Type B pancreatic cell (in vitro differentiated cells): Measurements from ENCODE around the gene FLNB. TPM values are rescaled to one million over a fixed set of nuclear protein-coding genes. Genes with fewer than 3 reads are reported as not detected.

Experiments used
- DNase-seq: peaks from one replicate; pipeline ENCODE4 v3.0.0; 2021; ENCODE audit warnings: mixed read lengths; ENCODE audit not compliant: unreplicated experiment; ENCODE audit errors: extremely low spot score
- H3K27ac Mint-ChIP-seq: 2 replicates; pipeline ENCODE4 v1.8.0; 2021; ENCODE audit warnings: mild to moderate bottlenecking, mixed read lengths
- H3K27me3 Mint-ChIP-seq: 2 replicates; pipeline ENCODE4 v1.8.0; 2021; ENCODE audit warnings: mixed read lengths
- H3K36me3 Mint-ChIP-seq: 2 replicates; pipeline ENCODE4 v1.8.0; 2021; ENCODE audit warnings: mixed read lengths
- H3K4me1 Mint-ChIP-seq: one replicate; pipeline ENCODE4 v1.8.0; 2021; ENCODE audit warnings: mixed read lengths; ENCODE audit not compliant: unreplicated experiment
- H3K4me3 Mint-ChIP-seq: 2 replicates; pipeline ENCODE4 v1.8.0; 2021; ENCODE audit warnings: mild to moderate bottlenecking, mixed read lengths
- H3K9me3 Mint-ChIP-seq: 2 replicates; pipeline ENCODE4 v1.8.0; 2021; ENCODE audit warnings: mixed read lengths
- total RNA-seq: library from RNA; stranded (reverse); gene quantifications from 2 replicates; pipeline ENCODE4 v1.2.1, GENCODE V29; 2021; ENCODE audit warnings: low replicate concordance
- TF ChIP-seq, protein P1 (sequence below): fragments of 200-600 bp; sonication (generic); conservative IDR thresholded peaks from 2 replicates; pipeline ENCODE4 v1.5.0; 2021; ENCODE audit warnings: antibody characterized with exemption, mild to moderate bottlenecking

Gene FLNB
- total RNA-seq, 1 donor from 2014 or later = 204 TPM

DNA sequence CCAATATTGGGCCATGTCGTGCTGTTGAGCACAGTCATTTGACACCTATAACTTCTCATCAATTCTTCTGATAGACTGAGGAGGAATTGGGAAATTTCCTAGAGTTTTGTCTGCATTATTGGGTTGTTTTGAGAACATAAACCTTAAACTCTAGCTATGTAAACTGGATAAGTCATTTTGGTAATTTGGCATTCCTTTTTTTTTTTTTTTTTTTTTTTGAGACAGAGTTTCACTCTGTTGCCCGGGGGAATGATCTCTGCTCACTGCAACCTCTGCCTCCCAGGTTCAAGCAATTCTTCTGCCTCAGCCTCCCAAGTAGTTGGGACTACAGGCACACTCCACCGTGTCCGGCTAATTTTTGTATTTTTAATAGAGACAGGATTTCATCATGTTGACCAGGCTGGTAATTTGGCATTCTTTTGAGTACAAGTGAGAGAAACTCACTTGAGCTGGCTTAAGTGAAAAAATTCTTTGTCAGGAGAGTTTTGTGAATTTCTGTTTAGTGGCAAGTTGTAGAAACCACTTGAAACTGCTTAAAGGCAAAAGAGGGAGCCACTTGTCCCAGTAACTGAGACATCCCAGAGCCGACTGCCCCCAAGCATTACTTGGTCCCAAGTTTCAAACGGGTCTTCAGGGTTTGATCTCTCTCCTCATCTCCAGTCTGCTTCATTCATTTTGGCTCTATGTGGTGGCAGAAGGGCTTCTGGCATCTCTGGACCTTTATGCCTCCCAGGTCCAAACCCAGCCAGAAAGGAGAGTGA, 34.9 kb downstream of the FLNB start:
- H3K27me3 Mint-ChIP-seq = no peaks in the 10 kb centered on the region
- TF ChIP-seq, protein P1, sequence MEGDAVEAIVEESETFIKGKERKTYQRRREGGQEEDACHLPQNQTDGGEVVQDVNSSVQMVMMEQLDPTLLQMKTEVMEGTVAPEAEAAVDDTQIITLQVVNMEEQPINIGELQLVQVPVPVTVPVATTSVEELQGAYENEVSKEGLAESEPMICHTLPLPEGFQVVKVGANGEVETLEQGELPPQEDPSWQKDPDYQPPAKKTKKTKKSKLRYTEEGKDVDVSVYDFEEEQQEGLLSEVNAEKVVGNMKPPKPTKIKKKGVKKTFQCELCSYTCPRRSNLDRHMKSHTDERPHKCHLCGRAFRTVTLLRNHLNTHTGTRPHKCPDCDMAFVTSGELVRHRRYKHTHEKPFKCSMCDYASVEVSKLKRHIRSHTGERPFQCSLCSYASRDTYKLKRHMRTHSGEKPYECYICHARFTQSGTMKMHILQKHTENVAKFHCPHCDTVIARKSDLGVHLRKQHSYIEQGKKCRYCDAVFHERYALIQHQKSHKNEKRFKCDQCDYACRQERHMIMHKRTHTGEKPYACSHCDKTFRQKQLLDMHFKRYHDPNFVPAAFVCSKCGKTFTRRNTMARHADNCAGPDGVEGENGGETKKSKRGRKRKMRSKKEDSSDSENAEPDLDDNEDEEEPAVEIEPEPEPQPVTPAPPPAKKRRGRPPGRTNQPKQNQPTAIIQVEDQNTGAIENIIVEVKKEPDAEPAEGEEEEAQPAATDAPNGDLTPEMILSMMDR = no peak
- H3K27ac Mint-ChIP-seq = peak overlapping the region; percentile 88
- peaks cover 13% of the 10 kb centered on the region for H3K36me3 Mint-ChIP-seq
- no peak overlapping the region for H3K4me3 Mint-ChIP-seq
- DNase-seq = no peak
- peaks cover 74% of the 10 kb centered on the region for H3K4me1 Mint-ChIP-seq
- no peaks in the 10 kb centered on the region for H3K9me3 Mint-ChIP-seq

DNA sequence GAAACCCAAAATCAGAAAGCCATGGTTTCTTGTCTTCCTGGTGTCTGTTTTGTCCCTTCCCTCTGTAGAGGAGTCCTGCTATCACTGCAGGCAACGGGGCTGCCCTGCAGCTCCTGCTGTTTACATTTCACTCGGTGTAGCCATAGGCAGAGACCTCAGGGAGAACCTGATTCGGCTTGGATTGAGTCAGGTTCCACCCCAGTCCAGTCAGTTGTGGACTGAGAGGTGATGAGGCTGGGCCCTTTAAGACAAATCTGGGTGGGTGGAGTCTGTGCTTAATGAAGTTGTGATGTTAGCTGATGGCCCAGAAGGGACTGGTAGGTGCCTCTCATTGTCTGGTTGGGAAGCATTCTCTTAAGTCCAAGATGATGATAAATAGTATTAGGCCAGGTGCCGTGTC, 35.7 kb downstream of the FLNB start:
- Mint-ChIP-seq H3K4me1 (peaks cover 79% of the 10 kb centered on the region), H3K9me3 (no peaks in the 10 kb centered on the region), H3K27ac (peak overlapping the region; percentile 88), H3K27me3 (no peaks in the 10 kb centered on the region), H3K4me3 (peak overlapping the region; percentile 16), H3K36me3 (peaks cover 15% of the 10 kb centered on the region)
- TF ChIP-seq, protein P1 = no peak
- no peak for DNase-seq

DNA sequence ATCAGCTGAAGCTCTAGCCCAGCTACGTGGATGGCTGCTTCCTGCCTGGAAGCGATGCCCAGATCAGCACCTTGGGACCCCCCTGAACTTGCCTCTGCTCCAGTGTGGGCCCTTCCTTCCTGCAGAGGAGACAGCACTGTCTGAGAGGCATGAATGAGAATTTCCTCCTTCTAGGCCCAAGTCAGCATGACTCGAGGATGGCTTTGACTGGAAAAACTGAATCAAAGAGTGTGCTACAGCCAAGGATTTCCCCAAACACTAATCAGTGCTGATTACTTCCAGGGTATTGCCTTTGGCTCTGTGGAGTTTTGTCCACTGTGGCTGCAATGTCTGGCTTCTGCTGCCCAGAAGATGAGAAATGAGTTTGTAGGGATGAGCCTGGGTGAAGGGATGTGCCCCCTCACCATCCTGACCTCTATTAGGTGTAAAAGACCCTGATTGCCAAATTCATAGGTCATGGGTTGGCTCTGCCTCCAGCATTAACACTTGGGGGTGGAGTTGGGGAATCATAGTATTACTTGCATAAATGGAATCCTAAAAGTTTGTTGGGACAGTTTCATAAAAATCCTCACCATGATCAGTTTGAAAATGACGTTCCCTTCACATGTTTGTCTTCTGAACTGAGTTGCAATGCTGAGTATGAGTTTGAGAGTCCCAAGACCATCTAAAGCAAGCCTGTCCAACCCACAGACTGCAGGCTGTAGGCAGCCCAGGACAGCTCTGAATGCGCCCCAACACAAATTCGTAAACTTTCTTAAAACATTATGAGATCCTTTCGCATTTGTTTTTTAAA, 36.7 kb downstream of the FLNB start:
- Mint-ChIP-seq H3K4me3 (peak overlapping the region; percentile 47), H3K27me3 (no peaks in the 10 kb centered on the region), H3K9me3 (no peaks in the 10 kb centered on the region), H3K27ac (peak overlapping the region; percentile 69), H3K36me3 (peaks cover 15% of the 10 kb centered on the region), H3K4me1 (peaks cover 79% of the 10 kb centered on the region)
- no peak for DNase-seq
- TF ChIP-seq, protein P1 = no peak

DNA sequence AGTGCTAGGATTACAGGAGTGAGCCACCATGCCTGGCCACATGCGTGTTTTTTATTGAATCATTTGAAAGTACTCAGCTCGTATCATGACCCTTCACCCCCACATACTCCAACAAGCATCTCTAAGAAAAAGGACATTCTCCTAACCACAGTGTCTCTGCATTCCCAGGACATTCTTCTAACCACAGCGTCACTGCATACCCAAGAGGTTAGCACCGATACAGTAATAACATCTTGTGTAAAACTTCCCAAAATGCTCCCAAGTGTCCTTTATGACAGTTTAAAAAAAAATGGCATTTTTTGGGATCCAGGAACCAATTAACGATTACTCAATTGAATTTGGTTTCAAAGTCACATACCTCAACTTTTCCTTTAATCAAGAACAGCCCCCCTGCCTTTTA, 39.6 kb downstream of the FLNB start:
- Mint-ChIP-seq H3K9me3 (no peaks in the 10 kb centered on the region), H3K27ac (peak overlapping the region; percentile 95), H3K4me3 (no peak overlapping the region), H3K4me1 (peaks cover 74% of the 10 kb centered on the region), H3K27me3 (no peaks in the 10 kb centered on the region), H3K36me3 (peaks cover 13% of the 10 kb centered on the region)
- DNase-seq = no peak
- TF ChIP-seq, protein P1 = no peak

DNA sequence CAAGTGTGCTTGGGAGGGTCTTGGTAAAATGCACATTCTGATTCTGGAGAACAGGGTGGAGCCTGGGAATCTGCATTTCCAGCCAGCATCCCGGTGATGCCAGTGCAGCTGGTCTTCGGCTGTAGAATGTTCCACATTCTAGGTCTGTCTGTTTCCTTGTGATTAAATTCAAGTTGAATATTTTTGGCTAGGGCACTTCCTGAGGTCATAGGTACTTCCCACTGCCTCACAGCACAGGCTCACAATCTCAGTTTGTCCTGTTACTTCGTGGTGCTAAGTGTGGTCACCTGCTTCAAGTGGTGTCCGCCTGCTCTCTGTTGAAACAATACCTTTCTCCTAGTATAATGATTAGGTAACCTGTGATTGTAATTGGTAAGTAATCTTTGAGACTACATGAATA, 40.1 kb downstream of the FLNB start:
- peak overlapping the region; percentile 77 for H3K4me3 Mint-ChIP-seq
- TF ChIP-seq, protein P1 = no peak
- peaks cover 72% of the 10 kb centered on the region for H3K4me1 Mint-ChIP-seq
- no peak for DNase-seq
- no peaks in the 10 kb centered on the region for H3K9me3 Mint-ChIP-seq
- H3K27me3 Mint-ChIP-seq = no peaks in the 10 kb centered on the region
- H3K27ac Mint-ChIP-seq = peak overlapping the region; percentile 95
- H3K36me3 Mint-ChIP-seq = peaks cover 12% of the 10 kb centered on the region
